Panc1 (cell line): ENCODE measurements around the gene C6orf89. TPM values are rescaled to one million over a fixed set of nuclear protein-coding genes. Genes with fewer than 3 reads are reported as not detected.
A peak's percentile ranks its signal among the peaks of the same experiment; 100 is the strongest.

Experiments
- ATAC-seq: fragments of 200-7000 bp; cut with Tn5 transposase; 2 replicates; pipeline ENCODE4 v1.9.1; 2020; ENCODE audit warnings: mild to moderate bottlenecking, moderate library complexity
- BruUV-seq: library from RNA; stranded (reverse); fragments of 400-500 nt; replicated peaks from 2 replicates; lab custom pipeline; 2021; lab: Mats Ljungman, UMichigan
- CTCF ChIA-PET: fragments of 300-600 bp; sonication (Branson Sonifier 250); formaldehyde crosslinking; loops from one replicate; lab custom pipeline; 2022; ENCODE audit warnings: antibody characterized with exemption; lab: Charles Lee
- POLR2A ChIA-PET: fragments of 300-600 bp; sonication (Branson Sonifier 250); formaldehyde crosslinking; loops from one replicate; lab custom pipeline; 2022; ENCODE audit warnings: antibody characterized with exemption; lab: Charles Lee
- DNase-seq: peaks from one replicate; pipeline ENCODE4 v3.0.0-alpha.2; 2010; ENCODE audit warnings: low read depth, low spot score
- H3K27ac ChIP-seq: 2 replicates; pipeline ENCODE4 v1.5.1; 2011; ENCODE audit warnings: mild to moderate bottlenecking, low read length, inconsistent platforms
- H3K27me3 ChIP-seq: fragments of 200-500 bp; sonication (Bioruptor generic); 2 replicates; pipeline ENCODE4 v1.6.0; 2014; ENCODE audit warnings: low read length, inconsistent platforms; ENCODE audit not compliant: control insufficient read depth, insufficient read depth
- H3K36me3 ChIP-seq: fragments of 200-500 bp; sonication (Bioruptor generic); 2 replicates; pipeline ENCODE4 v1.5.1; 2014; ENCODE audit warnings: inconsistent platforms, mild to moderate bottlenecking, low read length, moderate library complexity; ENCODE audit not compliant: control insufficient read depth, insufficient read depth
- H3K4me1 ChIP-seq: 2 replicates; pipeline ENCODE4 v1.5.1; 2011; ENCODE audit warnings: inconsistent platforms, mild to moderate bottlenecking, low read length, moderate library complexity; ENCODE audit not compliant: control insufficient read depth, insufficient read depth
- H3K4me3 ChIP-seq, 2 experiments: 2 replicates each; pipeline ENCODE4 v1.5.1; 2011 to 2012; ENCODE audit warnings: low read depth in 2 of 2, low read length in 2 of 2, mild to moderate bottlenecking in 2 of 2, inconsistent platforms in 1 of 2, moderate library complexity in 1 of 2
- H3K9me3 ChIP-seq: fragments of 200-500 bp; sonication (Bioruptor generic); 2 replicates; pipeline ENCODE4 v1.5.1; 2014; ENCODE audit warnings: low read depth, mild to moderate bottlenecking, inconsistent platforms, low read length, moderate library complexity; ENCODE audit not compliant: control insufficient read depth, insufficient read depth
- CTCF ChIP-seq: fragments of 450-650 bp; IDR thresholded peaks from 2 replicates; pipeline ENCODE4 v1.5.1; 2017; ENCODE audit warnings: mild to moderate bottlenecking
- POLR2AphosphoS5 ChIP-seq: IDR thresholded peaks from 2 replicates; pipeline ENCODE4 v1.6.1; 2012; ENCODE audit warnings: mild to moderate bottlenecking, low read depth, low read length, moderate library complexity
- REST ChIP-seq, 2 experiments: IDR thresholded peaks; 2 replicates each; pipeline ENCODE4 v1.6.1; 2011 to 2012; ENCODE audit warnings: low read depth in 2 of 2, control low read depth in 1 of 2, low read length in 1 of 2, mild to moderate bottlenecking in 1 of 2, moderate library complexity in 1 of 2; ENCODE audit not compliant: insufficient read depth in 1 of 2
- SIN3A ChIP-seq: IDR thresholded peaks from 2 replicates; pipeline ENCODE4 v1.6.1; 2012; ENCODE audit warnings: low read depth, mild to moderate bottlenecking, low read length, moderate library complexity, borderline replicate concordance; ENCODE audit not compliant: insufficient read depth
- TCF7L2 ChIP-seq: IDR thresholded peaks from 2 replicates; pipeline ENCODE4 v1.6.1; 2011; ENCODE audit warnings: mild to moderate bottlenecking, low read depth, low read length, inconsistent platforms
- in situ Hi-C: cut with HindIII; loops from 2 replicates; pipeline ENCODE4 v1.10.0; 2016; ENCODE audit warnings: low sequenced_read_pairs, low pct_unique_long_range_greater_than_20kb
- intact Hi-C: fragments of 100-400 bp; cut with micrococcal nuclease; formaldehyde crosslinking; loops from one replicate; pipeline ENCODE4 v1.10.0; 2022; ENCODE audit not compliant: unreplicated experiment
- total RNA-seq: library from RNA; stranded (reverse); gene quantifications from one replicate; pipeline ENCODE4 v1.2.1, GENCODE V29; 2021; ENCODE audit not compliant: unreplicated experiment

The C6orf89 gene
- total RNA-seq, 1 experiment from 2014 or later: 59.2 TPM

- in situ Hi-C loops (no loop called here), intact Hi-C loops (no loop called here)
- TF ChIP-seq CTCF: no peak
- TF ChIP-seq SIN3A: no peak
- TF ChIP-seq POLR2AphosphoS5: no peak
- TF ChIP-seq REST (IDR thresholded peaks at IDR 0.05; ENCODE audit: insufficient read depth in 1 of 2, low read depth in 2 of 2, low read length in 1 of 2): no peak
- no peak for TF ChIP-seq TCF7L2
- DNase-seq (no peak), ATAC-seq (no peak)
- Histone ChIP-seq H3K4me1 (peaks cover under 1% of the 10 kb centered on the region; the same call in 1 of the 2 replicates), H3K36me3 (no peaks in the 10 kb centered on the region), H3K4me3 (no peak overlapping the region), H3K27ac (no peak overlapping the region), H3K9me3 (no peaks in the 10 kb centered on the region), H3K27me3 (no peaks in the 10 kb centered on the region)
- CTCF ChIA-PET: no interaction called here
- TSS peak; percentile 22 for BruUV-seq
- POLR2A ChIA-PET: interaction anchor here (0.7 kb wide), 1 partner anchor 10 kb away, joined by 5 read pairs; no protein-coding TSS in a partner anchor
Measured at GRCh38 chr6:36863670-36864540, 21.8 kb upstream of the C6orf89 start.

- in situ Hi-C loops (no loop called here), intact Hi-C loops (no loop called here)
- Histone ChIP-seq H3K27me3 (no peaks in the 10 kb centered on the region), H3K9me3 (no peaks in the 10 kb centered on the region), H3K27ac (no peak overlapping the region), H3K4me3 (no peak overlapping the region), H3K36me3 (peaks cover 7% of the 10 kb centered on the region; the same call in 1 of the 2 replicates), H3K4me1 (no peaks in the 10 kb centered on the region)
- no TSS peak for BruUV-seq
- DNase-seq (no peak), ATAC-seq (no peak)
- TF ChIP-seq POLR2AphosphoS5 (no peak), TCF7L2 (no peak), SIN3A (no peak), REST (IDR thresholded peaks at IDR 0.05; ENCODE audit: insufficient read depth in 1 of 2, low read depth in 2 of 2, low read length in 1 of 2) (no peak), CTCF (no peak)
- CTCF ChIA-PET: no interaction called here
- POLR2A ChIA-PET: interaction anchor here (0.7 kb wide), 1 partner anchor 31 kb away, joined by 3 read pairs; no protein-coding TSS in a partner anchor
Measured at GRCh38 chr6:36865835-36866234, 19.9 kb upstream of the C6orf89 start.
